ENCODE data around the gene CRIP2.

Gene CRIP2

DNA sequence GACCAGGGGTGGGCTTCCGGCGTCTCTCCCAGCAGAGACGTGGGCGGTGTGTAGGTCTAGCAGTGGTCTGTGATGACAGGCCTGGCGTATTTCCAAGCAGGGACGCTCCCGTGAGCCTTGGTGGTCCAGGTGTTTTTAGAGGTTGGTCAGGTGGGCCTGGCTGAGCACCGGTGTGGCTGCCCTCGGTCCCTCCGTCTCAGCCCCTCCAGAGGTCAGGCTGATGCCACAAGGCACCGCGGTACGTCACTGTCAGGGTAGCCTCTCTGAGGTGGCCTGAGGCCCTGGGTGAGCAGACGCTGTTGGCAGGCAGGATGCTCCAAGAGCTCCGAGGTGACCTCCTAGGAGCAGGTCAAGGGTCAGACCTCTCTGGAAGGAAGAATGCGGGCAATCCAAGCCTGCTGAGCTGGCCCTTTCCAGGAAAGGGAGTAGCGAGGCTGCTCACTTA, 41.4 kb upstream of the CRIP2 start:
- no CpG with 5 or more reads among the region's 17 CpGs for WGBS (ENCODE audit: insufficient coverage, insufficient read length)
- no peaks in the 10 kb centered on the region for H3K9me3 ChIP-seq (ENCODE audit: control insufficient read depth, insufficient read depth, low read length)

DNA sequence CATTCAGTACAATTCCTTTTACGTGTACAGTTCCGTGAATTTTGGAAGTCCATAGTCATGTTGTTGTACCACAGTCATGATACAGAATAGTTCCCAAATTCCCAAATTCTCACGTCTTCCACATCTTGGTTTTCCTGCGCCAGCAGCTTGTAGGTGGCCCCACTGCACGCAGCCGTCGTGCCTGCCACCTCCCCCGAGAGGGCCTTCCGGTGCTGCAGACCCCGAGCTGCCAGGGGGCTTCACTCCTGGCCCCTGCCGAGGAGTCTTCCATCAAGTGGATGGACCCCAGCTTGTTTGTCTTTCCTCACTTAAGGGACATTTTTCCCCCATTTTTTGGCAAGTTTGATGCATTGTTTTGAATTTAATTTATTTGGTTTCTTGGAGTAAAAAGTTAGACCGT, 38.2 kb upstream of the CRIP2 start:
- WGBS (ENCODE audit: insufficient coverage, insufficient read length): no CpG with 5 or more reads among the region's 12 CpGs
- Histone ChIP-seq H3K4me3 (ENCODE audit: low read length) (no peak overlapping the region), H3K4me1 (ENCODE audit: control insufficient read depth, insufficient read depth, low read length) (peaks cover 3% of the 10 kb centered on the region), H3K27ac (ENCODE audit: low read length) (no peak overlapping the region), H3K27me3 (ENCODE audit: control insufficient read depth, insufficient read depth, low read length) (no peaks in the 10 kb centered on the region), H3K9me3 (ENCODE audit: control insufficient read depth, insufficient read depth, low read length) (no peaks in the 10 kb centered on the region), H3K36me3 (ENCODE audit: control insufficient read depth, insufficient read depth, low read length) (peaks cover 12% of the 10 kb centered on the region; the same call in 1 of the 2 replicates)
- DNase-seq (ENCODE audit: low read depth, low spot score): no peak

More for the DNA sequence above, 41.4 kb upstream of the CRIP2 start:
- Histone ChIP-seq H3K4me1 (ENCODE audit: control insufficient read depth, insufficient read depth, low read length) (peaks cover 3% of the 10 kb centered on the region), H3K27me3 (ENCODE audit: control insufficient read depth, insufficient read depth, low read length) (no peaks in the 10 kb centered on the region), H3K27ac (ENCODE audit: low read length) (no peak overlapping the region), H3K36me3 (ENCODE audit: control insufficient read depth, insufficient read depth, low read length) (peaks cover 3% of the 10 kb centered on the region; the same call in 1 of the 2 replicates), H3K4me3 (ENCODE audit: low read length) (no peak overlapping the region)
- DNase-seq (ENCODE audit: low read depth, low spot score): no peak

DNA sequence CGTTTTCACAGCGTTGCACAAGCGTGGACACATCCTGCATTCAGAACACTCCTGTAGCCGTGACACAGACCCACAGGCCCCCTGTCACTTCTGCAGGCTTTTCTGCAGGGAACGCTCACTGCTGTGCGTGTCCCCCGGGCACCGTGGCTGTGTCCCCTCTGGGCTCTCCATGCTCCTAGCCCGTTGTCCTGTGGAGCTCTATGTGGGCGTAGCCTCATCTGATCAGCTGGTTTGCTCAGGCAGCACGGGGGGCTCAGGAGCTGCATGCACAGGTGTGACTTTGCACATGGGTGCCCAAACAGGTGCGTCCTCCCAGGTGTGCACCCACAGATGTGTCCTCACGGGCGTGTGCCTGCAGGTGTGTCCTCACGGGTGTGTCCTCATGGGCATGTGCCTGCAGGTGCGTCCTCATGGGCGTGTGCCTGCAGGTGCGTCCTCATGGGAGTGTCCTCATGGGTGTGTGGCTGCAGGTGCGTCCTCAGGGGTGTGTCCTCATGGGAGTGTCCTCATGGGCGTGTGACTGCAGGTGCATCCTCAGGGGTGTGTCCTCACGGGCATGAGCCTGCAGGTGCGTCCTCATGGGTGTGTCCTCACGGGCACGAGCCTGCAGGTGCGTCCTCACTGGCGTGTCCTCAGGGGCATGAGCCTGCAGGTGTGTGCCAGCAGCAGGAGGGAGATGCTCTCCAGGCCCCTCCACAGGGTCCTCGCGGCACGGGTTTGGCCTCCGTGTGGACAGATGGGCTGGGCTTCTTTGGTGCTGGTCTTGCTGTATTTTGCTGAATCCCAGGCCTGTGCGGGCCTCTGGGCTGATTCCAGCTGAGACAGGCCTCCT, 37.5 kb upstream of the CRIP2 start:
- DNase-seq (ENCODE audit: low read depth, low spot score): no peak
- Histone ChIP-seq H3K4me1 (ENCODE audit: control insufficient read depth, insufficient read depth, low read length) (peaks cover 3% of the 10 kb centered on the region), H3K27me3 (ENCODE audit: control insufficient read depth, insufficient read depth, low read length) (no peaks in the 10 kb centered on the region), H3K27ac (ENCODE audit: low read length) (no peak overlapping the region), H3K9me3 (ENCODE audit: control insufficient read depth, insufficient read depth, low read length) (no peaks in the 10 kb centered on the region), H3K36me3 (ENCODE audit: control insufficient read depth, insufficient read depth, low read length) (peaks cover 12% of the 10 kb centered on the region; the same call in 1 of the 2 replicates), H3K4me3 (ENCODE audit: low read length) (no peak overlapping the region)
- WGBS (ENCODE audit: insufficient coverage, insufficient read length): no CpG with 5 or more reads among the region's 31 CpGs

DNA sequence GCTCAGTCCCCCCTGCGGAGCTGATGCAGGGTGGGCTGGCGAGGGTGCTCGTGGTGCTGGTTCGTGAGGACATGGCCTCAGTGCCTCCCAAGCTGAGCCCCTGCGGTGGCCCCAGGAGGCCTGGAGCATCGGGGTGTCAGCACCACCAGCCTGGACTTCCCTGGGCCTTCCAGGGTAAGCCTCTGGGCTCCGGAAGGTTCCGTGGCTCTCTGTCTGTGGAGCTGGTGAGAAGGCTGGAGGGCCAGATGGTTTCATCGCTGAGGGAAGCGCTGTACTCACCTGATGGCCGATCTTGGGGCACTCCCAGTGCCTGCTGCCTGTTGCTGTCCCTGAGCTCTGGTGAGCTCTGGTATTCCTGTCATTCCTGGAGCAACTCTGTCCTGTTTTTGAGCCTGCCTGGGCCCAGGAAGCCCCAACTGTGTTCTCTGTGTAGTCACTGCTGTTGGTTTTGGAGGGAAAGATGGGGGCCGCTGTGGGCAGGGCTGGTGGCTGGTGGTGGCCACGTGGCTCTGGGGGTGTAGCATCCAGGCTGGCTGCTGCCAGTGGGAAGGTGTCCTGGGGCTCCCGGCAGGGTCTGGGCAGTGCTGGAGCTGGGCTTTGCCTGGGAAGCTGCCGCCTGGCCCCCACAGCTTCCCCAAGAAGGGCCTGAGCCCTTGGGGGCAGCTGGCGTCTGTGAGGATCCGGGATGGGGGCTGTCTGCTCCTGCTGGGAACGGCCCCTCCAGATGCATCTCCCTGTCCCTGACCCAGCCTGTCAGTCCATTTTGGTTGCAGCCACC, 36.7 kb upstream of the CRIP2 start:
- no peak overlapping the region for H3K4me3 ChIP-seq (ENCODE audit: low read length)
- H3K9me3 ChIP-seq (ENCODE audit: control insufficient read depth, insufficient read depth, low read length): no peaks in the 10 kb centered on the region
- peaks cover 20% of the 10 kb centered on the region for H3K36me3 ChIP-seq (ENCODE audit: control insufficient read depth, insufficient read depth, low read length)
- H3K27me3 ChIP-seq (ENCODE audit: control insufficient read depth, insufficient read depth, low read length): no peaks in the 10 kb centered on the region
- H3K4me1 ChIP-seq (ENCODE audit: control insufficient read depth, insufficient read depth, low read length): peaks cover 3% of the 10 kb centered on the region
- DNase-seq (ENCODE audit: low read depth, low spot score): no peak
- no CpG with 5 or more reads among the region's 18 CpGs for WGBS (ENCODE audit: insufficient coverage, insufficient read length)
- no peak overlapping the region for H3K27ac ChIP-seq (ENCODE audit: low read length)

DNA sequence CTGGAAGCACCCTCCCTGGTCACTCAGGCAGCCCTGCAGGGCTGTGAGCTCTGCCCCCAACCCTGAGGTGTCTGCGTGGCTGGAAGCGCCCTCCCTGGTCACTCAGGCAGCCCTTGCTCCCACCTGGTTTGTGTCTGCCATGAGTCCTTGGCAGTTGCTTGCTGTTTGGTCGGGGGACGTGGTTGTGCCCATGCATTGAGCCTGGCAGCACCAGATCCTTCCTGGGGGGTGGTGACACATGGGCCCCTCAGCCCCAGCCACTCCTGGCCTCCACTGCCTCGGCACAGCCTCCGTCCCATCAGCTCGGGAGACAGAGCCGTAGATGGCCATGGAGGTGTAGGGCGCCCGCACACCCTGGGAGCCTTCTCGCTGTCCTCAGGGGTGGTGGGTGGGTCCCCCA, 35.4 kb upstream of the CRIP2 start:
- Histone ChIP-seq H3K4me1 (ENCODE audit: control insufficient read depth, insufficient read depth, low read length) (no peaks in the 10 kb centered on the region), H3K27ac (ENCODE audit: low read length) (no peak overlapping the region), H3K4me3 (ENCODE audit: low read length) (no peak overlapping the region), H3K9me3 (ENCODE audit: control insufficient read depth, insufficient read depth, low read length) (no peaks in the 10 kb centered on the region), H3K27me3 (ENCODE audit: control insufficient read depth, insufficient read depth, low read length) (no peaks in the 10 kb centered on the region), H3K36me3 (ENCODE audit: control insufficient read depth, insufficient read depth, low read length) (peaks cover 23% of the 10 kb centered on the region)
- WGBS (ENCODE audit: insufficient coverage, insufficient read length): no CpG with 5 or more reads among the region's 11 CpGs
- no peak for DNase-seq (ENCODE audit: low read depth, low spot score)

DNA sequence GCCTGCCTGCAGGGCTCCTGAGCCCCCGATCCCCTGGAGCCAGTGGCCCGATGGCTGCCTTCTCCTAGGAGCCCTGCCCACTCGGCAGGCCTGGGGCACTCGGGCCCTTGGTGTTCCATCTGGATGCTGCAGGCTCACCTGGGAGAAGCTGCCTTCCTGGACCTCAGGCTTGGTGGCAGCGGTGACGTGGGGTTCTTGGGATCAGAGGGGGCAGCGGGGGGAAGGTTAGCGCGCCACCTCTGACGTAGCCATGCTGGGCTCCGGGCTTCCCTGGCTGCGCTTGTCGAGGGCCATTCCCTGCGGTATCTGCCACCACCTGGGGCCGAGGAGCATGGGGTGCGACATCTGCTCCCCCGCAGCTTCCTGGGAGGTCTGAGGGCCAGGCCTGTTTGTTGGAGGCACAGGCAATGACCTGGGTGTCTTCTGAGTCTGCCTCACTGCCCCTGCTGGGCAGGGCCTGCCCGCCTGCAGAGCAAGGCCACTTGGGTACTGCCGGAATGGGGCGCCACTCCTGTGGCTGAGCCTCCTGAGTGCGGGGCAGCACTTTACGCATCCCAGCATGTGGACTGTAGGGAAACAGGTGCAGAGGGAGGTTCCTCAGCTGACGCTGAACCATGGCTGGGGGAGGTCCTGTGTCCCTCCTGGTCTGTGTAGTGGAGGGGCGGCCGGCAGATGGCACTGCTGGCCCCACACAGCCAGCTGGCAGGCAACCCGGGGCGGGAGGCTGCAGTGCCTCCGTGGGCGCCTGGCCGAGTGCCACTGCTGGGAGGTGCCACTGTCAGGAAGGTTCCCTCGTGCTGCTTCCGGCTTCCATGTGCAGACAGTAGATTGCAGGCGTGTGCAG, 34.7 kb upstream of the CRIP2 start:
- Histone ChIP-seq H3K9me3 (ENCODE audit: control insufficient read depth, insufficient read depth, low read length) (no peaks in the 10 kb centered on the region), H3K27ac (ENCODE audit: low read length) (no peak overlapping the region), H3K36me3 (ENCODE audit: control insufficient read depth, insufficient read depth, low read length) (peaks cover 23% of the 10 kb centered on the region), H3K27me3 (ENCODE audit: control insufficient read depth, insufficient read depth, low read length) (no peaks in the 10 kb centered on the region), H3K4me1 (ENCODE audit: control insufficient read depth, insufficient read depth, low read length) (no peaks in the 10 kb centered on the region), H3K4me3 (ENCODE audit: low read length) (no peak overlapping the region)
- no peak for DNase-seq (ENCODE audit: low read depth, low spot score)
- no CpG with 5 or more reads among the region's 33 CpGs for WGBS (ENCODE audit: insufficient coverage, insufficient read length)

DNA sequence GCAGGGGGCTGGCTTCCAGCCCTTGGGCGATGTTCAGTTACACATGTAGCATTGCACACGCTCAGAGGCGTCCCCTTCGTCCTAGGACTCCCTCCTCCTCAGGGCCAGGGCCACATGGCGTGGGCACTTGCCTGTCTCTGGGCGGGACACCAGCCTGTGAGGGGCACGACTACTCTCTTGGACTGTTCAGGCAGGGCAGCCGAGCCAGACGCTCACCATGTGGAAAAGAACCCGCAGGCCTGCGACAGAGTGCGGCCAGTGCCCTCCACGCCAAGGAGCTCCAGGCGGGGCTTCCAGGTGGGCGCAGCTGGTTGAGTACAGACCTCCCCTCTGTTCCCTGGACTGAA, 34.1 kb upstream of the CRIP2 start:
- no peak overlapping the region for H3K27ac ChIP-seq (ENCODE audit: low read length)
- no peaks in the 10 kb centered on the region for H3K4me1 ChIP-seq (ENCODE audit: control insufficient read depth, insufficient read depth, low read length)
- no CpG with 5 or more reads among the region's 15 CpGs for WGBS (ENCODE audit: insufficient coverage, insufficient read length)
- no peaks in the 10 kb centered on the region for H3K9me3 ChIP-seq (ENCODE audit: control insufficient read depth, insufficient read depth, low read length)
- peaks cover 26% of the 10 kb centered on the region for H3K36me3 ChIP-seq (ENCODE audit: control insufficient read depth, insufficient read depth, low read length)
- DNase-seq (ENCODE audit: low read depth, low spot score): no peak
- H3K27me3 ChIP-seq (ENCODE audit: control insufficient read depth, insufficient read depth, low read length): no peaks in the 10 kb centered on the region
- no peak overlapping the region for H3K4me3 ChIP-seq (ENCODE audit: low read length)

DNA sequence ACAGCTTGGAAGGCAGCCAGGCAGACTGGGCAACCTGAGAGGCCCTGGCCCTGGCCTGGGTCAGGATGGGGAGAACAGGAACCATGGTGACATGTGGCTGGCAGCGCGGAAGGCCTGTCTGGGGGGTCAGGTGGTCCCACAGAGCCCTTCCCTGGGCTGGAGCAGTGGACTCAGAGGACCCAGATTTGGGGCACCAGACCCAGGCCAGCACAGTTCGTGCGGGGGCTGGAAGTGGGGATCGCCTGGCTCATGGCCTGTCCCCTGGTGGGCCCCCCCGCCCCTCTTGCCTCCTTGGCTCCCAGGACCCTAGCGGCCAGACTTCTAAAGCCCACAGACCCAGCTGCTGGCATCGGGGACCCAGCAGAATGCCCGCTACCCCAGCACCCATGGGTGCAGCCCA, 33.6 kb upstream of the CRIP2 start:
- DNase-seq (ENCODE audit: low read depth, low spot score): no peak
- WGBS (ENCODE audit: insufficient coverage, insufficient read length): no CpG with 5 or more reads among the region's 9 CpGs
- H3K4me3 ChIP-seq (ENCODE audit: low read length): no peak overlapping the region
- H3K27ac ChIP-seq (ENCODE audit: low read length): no peak overlapping the region
- H3K36me3 ChIP-seq (ENCODE audit: control insufficient read depth, insufficient read depth, low read length): peaks cover 26% of the 10 kb centered on the region
- no peaks in the 10 kb centered on the region for H3K9me3 ChIP-seq (ENCODE audit: control insufficient read depth, insufficient read depth, low read length)
- no peaks in the 10 kb centered on the region for H3K4me1 ChIP-seq (ENCODE audit: control insufficient read depth, insufficient read depth, low read length)
- no peaks in the 10 kb centered on the region for H3K27me3 ChIP-seq (ENCODE audit: control insufficient read depth, insufficient read depth, low read length)

DNA sequence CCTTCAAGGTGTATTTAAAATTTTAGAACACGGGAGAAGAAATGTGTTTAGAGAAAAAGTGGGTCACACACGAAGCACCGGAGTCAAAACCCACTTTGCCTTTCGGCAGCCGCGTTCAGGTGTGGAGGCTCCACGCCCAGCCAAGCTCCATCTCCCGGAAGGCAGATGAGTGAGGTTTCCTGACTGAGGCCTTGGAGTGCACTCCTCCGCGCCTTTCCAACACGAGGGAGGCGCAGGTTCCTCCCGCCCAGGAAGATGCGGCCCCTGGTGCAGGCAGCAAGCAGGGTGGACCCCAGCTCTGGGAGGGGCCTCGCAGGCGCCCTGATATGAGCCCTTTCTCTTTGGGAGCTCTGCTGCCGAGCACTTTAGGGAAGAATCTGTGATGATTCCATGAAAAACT, 32.5 kb upstream of the CRIP2 start:
- DNase-seq (ENCODE audit: low read depth, low spot score): no peak
- Histone ChIP-seq H3K27ac (ENCODE audit: low read length) (no peak overlapping the region), H3K4me3 (ENCODE audit: low read length) (no peak overlapping the region), H3K4me1 (ENCODE audit: control insufficient read depth, insufficient read depth, low read length) (no peaks in the 10 kb centered on the region; the same call in 1 of the 2 replicates), H3K36me3 (ENCODE audit: control insufficient read depth, insufficient read depth, low read length) (peaks cover 29% of the 10 kb centered on the region), H3K9me3 (ENCODE audit: control insufficient read depth, insufficient read depth, low read length) (no peaks in the 10 kb centered on the region), H3K27me3 (ENCODE audit: control insufficient read depth, insufficient read depth, low read length) (no peaks in the 10 kb centered on the region)
- WGBS (ENCODE audit: insufficient coverage, insufficient read length): no CpG with 5 or more reads among the region's 17 CpGs

DNA sequence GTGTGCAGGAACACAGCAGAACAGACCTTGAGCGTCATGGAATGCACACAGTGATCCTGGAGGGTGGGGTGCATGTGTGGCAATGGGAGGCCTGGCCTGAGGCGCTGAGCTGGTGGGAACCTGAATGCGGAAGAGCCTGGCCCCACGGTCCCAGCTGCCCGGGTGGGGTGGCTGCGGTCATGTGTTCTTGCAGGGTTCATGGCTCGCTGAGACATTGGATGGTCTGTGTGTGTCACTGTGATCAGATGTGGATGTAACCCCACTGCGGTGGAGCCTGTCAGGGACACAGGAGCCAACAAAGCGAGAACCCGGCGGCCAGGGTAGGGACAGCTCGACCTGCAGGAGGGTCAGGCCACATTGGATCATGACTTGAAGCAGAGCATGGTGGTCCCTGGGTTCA, 31.8 kb upstream of the CRIP2 start:
- WGBS (ENCODE audit: insufficient coverage, insufficient read length): no CpG with 5 or more reads among the region's 12 CpGs
- no peak overlapping the region for H3K27ac ChIP-seq (ENCODE audit: low read length)

More for the DNA sequence above, 31.8 kb upstream of the CRIP2 start:
- Histone ChIP-seq H3K27me3 (ENCODE audit: control insufficient read depth, insufficient read depth, low read length) (no peaks in the 10 kb centered on the region), H3K4me3 (ENCODE audit: low read length) (no peak overlapping the region), H3K9me3 (ENCODE audit: control insufficient read depth, insufficient read depth, low read length) (no peaks in the 10 kb centered on the region), H3K36me3 (ENCODE audit: control insufficient read depth, insufficient read depth, low read length) (peaks cover 30% of the 10 kb centered on the region), H3K4me1 (ENCODE audit: control insufficient read depth, insufficient read depth, low read length) (no peaks in the 10 kb centered on the region; the same call in 1 of the 2 replicates)
- DNase-seq (ENCODE audit: low read depth, low spot score): no peak
